SK-N-SH (cell line): Measurements from ENCODE around the gene PUDP. TPM values are rescaled to one million over a fixed set of nuclear protein-coding genes. Genes with fewer than 3 reads are reported as not detected.

Experiments used
- CTCF ChIA-PET: fragments of 300-600, 350-600 bp; formaldehyde crosslinking; extraction: SDS; loops from one replicate; lab custom pipeline; 2021; lab: Yijun Ruan, JAX
- POLR2A ChIA-PET: fragments of 350-600 bp; sonication (Branson Sonifier 250); formaldehyde crosslinking; extraction: SDS; loops from one replicate; lab custom pipeline; 2020; ENCODE audit warnings: antibody characterized with exemption, inconsistent platforms; lab: Yijun Ruan, JAX
- DNase-seq: peaks from one replicate; pipeline ENCODE4 v3.0.0; 2012
- H2AFZ ChIP-seq: fragments of 200-600 bp; sonication (generic); 2 replicates; pipeline ENCODE4 v1.8.1; 2016; ENCODE audit warnings: antibody characterized with exemption, mild to moderate bottlenecking, low read depth
- H3F3A ChIP-seq: fragments of 200-600 bp; sonication (generic); replicated peaks from 2 replicates; pipeline ENCODE3; 2016; ENCODE audit warnings: antibody characterized with exemption, mild to moderate bottlenecking; ENCODE audit not compliant: insufficient read depth
- H3K27ac ChIP-seq, 2 experiments: fragments of 200-500 bp in 1 of 2; fragments of 200-600 bp in 1 of 2; sonication (Bioruptor generic) in 1 of 2; sonication (generic), shearing (Covaris generic) in 1 of 2; 2 replicates each; pipeline versions ENCODE4 v1.5.1 to v1.6.1; 2014 to 2016; ENCODE audit warnings: low read depth in 2 of 2, inconsistent platforms in 1 of 2, low read length in 1 of 2, mild to moderate bottlenecking in 1 of 2, mixed read lengths in 1 of 2
- H3K27me3 ChIP-seq: fragments of 200-600 bp; sonication (generic), shearing (Covaris generic); 2 replicates; pipeline ENCODE4 v1.6.1; 2016; ENCODE audit warnings: mixed run types; ENCODE audit not compliant: insufficient read depth
- H3K36me3 ChIP-seq, 2 experiments: fragments of 200-500 bp in 1 of 2; fragments of 200-600 bp in 1 of 2; sonication (Bioruptor generic) in 1 of 2; sonication (generic) in 1 of 2; replicated peaks in 1 of 2; 2 replicates each; pipeline versions ENCODE3 to v1.5.1; 2014 to 2016; ENCODE audit warnings: low read length in 1 of 2, mild to moderate bottlenecking in 1 of 2; ENCODE audit not compliant: insufficient read depth in 2 of 2, control insufficient read depth in 1 of 2
- H3K4me1 ChIP-seq, 2 experiments: fragments of 200-500 bp in 1 of 2; fragments of 200-600 bp in 1 of 2; sonication (Bioruptor generic) in 1 of 2; sonication (generic), shearing (Covaris generic) in 1 of 2; 2 replicates each; pipeline versions ENCODE4 v1.5.1 to v1.6.1; 2014 to 2016; ENCODE audit warnings: low read depth in 1 of 2, low read length in 1 of 2, mixed run types in 1 of 2; ENCODE audit not compliant: insufficient read depth in 2 of 2, control insufficient read depth in 1 of 2
- H3K4me2 ChIP-seq: fragments of 200-600 bp; sonication (generic), shearing (Covaris generic); 2 replicates; pipeline ENCODE4 v1.6.1; 2017; ENCODE audit warnings: mixed run types
- H3K4me3 ChIP-seq, 2 experiments: fragments of 200-500 bp in 1 of 2; fragments of 200-600 bp in 1 of 2; sonication (Bioruptor generic) in 1 of 2; sonication (generic), shearing (Covaris generic) in 1 of 2; 2 replicates each; pipeline versions ENCODE4 v1.5.1 to v1.8.1; 2014 to 2016; ENCODE audit warnings: low read depth in 2 of 2, inconsistent platforms in 1 of 2, low read length in 1 of 2, mild to moderate bottlenecking in 1 of 2, mixed read lengths in 1 of 2, moderate library complexity in 1 of 2
- H3K79me2 ChIP-seq: fragments of 200-600 bp; sonication (generic); 2 replicates; pipeline ENCODE4 v1.8.1; 2017; ENCODE audit warnings: mild to moderate bottlenecking; ENCODE audit not compliant: insufficient read depth
- H3K9ac ChIP-seq: fragments of 200-600 bp; sonication (generic); 2 replicates; pipeline ENCODE4 v1.6.1; 2017; ENCODE audit warnings: mixed run types
- H3K9me2 ChIP-seq: fragments of 200-600 bp; sonication (generic); 2 replicates; pipeline ENCODE4 v1.6.1; 2017; ENCODE audit warnings: mixed run types
- H3K9me3 ChIP-seq: fragments of 200-600 bp; sonication (generic); 2 replicates; pipeline ENCODE4 v1.6.1; 2017; ENCODE audit warnings: mixed run types, mild to moderate bottlenecking, moderate library complexity
- H4K20me1 ChIP-seq: fragments of 200-600 bp; sonication (generic); 2 replicates; pipeline ENCODE4 v1.6.1; 2017; ENCODE audit warnings: mild to moderate bottlenecking, mixed run types; ENCODE audit not compliant: insufficient read depth
- CHD2 ChIP-seq: fragments of 150-350 bp; IDR thresholded peaks from 2 replicates; pipeline ENCODE4 v1.6.1; 2018; ENCODE audit warnings: low read length; ENCODE audit not compliant: partially characterized antibody
- FOSL2 ChIP-seq: IDR thresholded peaks from 2 replicates; pipeline ENCODE4 v1.4.0; 2012; ENCODE audit warnings: low read depth, mild to moderate bottlenecking, moderate library complexity, borderline replicate concordance
- FOXM1 ChIP-seq: IDR thresholded peaks from 2 replicates; pipeline ENCODE4 v1.4.0; 2012; ENCODE audit warnings: low read depth, mild to moderate bottlenecking
- JUND ChIP-seq: IDR thresholded peaks from 2 replicates; pipeline ENCODE4 v1.4.0; 2012
- NRF1 ChIP-seq: IDR thresholded peaks from 2 replicates; pipeline ENCODE4 v1.6.1; 2012; ENCODE audit warnings: low read depth, mild to moderate bottlenecking, low read length
- RAD21 ChIP-seq: IDR thresholded peaks from 2 replicates; pipeline ENCODE4 v1.6.1; 2012; ENCODE audit warnings: mild to moderate bottlenecking, low read length
- WGBS: methylation state at CpG from one replicate; pipeline ENCODE4 v1.1.6; 2017; ENCODE audit warnings: low lambda C conversion rate; 5-methylcytosine and 5-hydroxymethylcytosine counted together
- polyA plus RNA-seq, 3 experiments: library from polyadenylated mRNA; depleted of rRNA; stranded (reverse); fragments of >200 nt; gene quantifications; 2 replicates each; pipeline ENCODE4 v1.2.3, GENCODE V29; 2012
- TF ChIP-seq, protein P1 (sequence below): IDR thresholded peaks from 2 replicates; pipeline ENCODE4 v1.6.1; 2012; ENCODE audit warnings: mild to moderate bottlenecking, low read depth, low read length, moderate library complexity
- TF ChIP-seq, protein P2 (sequence below): fragments of 150-350 bp; IDR thresholded peaks from 2 replicates; pipeline ENCODE4 v1.6.1; 2017; ENCODE audit warnings: antibody characterized with exemption, low read length, low read depth, borderline replicate concordance
- TF ChIP-seq, protein P3 (sequence below): fragments of 150-350 bp; IDR thresholded peaks from 2 replicates; pipeline ENCODE4 v1.6.1; 2016; ENCODE audit warnings: mild to moderate bottlenecking, low read depth, low read length

PUDP gene
- polyA plus RNA-seq, 1 of the 3 experiments (the other 2 are of a cell fraction), result 23.0 TPM

DNA sequence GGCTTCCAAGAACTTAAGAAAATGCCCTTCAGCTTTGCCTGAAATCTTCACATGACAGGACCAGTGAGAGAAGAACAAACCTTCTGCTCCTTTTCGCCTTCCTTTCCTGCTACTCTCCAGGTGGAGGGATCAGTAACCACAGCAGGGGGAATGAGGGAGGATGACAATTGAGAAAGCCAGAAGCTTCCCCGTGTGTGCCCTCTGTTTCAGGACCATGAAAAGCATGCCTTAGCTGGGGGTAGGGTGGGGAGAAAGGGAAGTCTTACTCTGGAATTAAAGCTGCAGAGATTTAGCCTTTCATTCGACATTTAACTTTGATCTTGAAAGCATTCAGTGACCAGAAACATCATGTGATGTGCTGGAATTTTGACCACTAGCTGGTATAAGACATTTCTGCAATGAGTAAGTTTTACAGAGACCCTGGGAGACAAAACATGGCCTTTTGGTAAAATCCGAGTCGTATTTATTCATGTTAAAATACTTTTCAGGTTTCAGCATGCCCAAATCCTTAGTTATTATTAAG lies 10.6 kb upstream of the PUDP start:
- 62% methylated on average over 5 of the region's 5 CpGs for WGBS
- Histone ChIP-seq H4K20me1 (no peaks in the 10 kb centered on the region), H3K9me2 (no peaks in the 10 kb centered on the region), H3K27ac (no peak overlapping the region), H3K4me1 (no peaks in the 10 kb centered on the region; a peak in 1 of 4 replicates), H3F3A (no peaks in the 10 kb centered on the region), H2AFZ (no peak overlapping the region)
- CTCF ChIA-PET, result no interaction called here
- TF ChIP-seq, protein P1, sequence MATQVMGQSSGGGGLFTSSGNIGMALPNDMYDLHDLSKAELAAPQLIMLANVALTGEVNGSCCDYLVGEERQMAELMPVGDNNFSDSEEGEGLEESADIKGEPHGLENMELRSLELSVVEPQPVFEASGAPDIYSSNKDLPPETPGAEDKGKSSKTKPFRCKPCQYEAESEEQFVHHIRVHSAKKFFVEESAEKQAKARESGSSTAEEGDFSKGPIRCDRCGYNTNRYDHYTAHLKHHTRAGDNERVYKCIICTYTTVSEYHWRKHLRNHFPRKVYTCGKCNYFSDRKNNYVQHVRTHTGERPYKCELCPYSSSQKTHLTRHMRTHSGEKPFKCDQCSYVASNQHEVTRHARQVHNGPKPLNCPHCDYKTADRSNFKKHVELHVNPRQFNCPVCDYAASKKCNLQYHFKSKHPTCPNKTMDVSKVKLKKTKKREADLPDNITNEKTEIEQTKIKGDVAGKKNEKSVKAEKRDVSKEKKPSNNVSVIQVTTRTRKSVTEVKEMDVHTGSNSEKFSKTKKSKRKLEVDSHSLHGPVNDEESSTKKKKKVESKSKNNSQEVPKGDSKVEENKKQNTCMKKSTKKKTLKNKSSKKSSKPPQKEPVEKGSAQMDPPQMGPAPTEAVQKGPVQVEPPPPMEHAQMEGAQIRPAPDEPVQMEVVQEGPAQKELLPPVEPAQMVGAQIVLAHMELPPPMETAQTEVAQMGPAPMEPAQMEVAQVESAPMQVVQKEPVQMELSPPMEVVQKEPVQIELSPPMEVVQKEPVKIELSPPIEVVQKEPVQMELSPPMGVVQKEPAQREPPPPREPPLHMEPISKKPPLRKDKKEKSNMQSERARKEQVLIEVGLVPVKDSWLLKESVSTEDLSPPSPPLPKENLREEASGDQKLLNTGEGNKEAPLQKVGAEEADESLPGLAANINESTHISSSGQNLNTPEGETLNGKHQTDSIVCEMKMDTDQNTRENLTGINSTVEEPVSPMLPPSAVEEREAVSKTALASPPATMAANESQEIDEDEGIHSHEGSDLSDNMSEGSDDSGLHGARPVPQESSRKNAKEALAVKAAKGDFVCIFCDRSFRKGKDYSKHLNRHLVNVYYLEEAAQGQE, result 0 out of 2 replicates have a peak, but pooled peaks have one; percentile 29
- TF ChIP-seq, protein P2, sequence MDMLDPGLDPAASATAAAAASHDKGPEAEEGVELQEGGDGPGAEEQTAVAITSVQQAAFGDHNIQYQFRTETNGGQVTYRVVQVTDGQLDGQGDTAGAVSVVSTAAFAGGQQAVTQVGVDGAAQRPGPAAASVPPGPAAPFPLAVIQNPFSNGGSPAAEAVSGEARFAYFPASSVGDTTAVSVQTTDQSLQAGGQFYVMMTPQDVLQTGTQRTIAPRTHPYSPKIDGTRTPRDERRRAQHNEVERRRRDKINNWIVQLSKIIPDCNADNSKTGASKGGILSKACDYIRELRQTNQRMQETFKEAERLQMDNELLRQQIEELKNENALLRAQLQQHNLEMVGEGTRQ, result no peak
- no peak for TF ChIP-seq JUND
- TF ChIP-seq, all 33 proteins: peak for 1
- Histone ChIP-seq H3K4me3 (no peak overlapping the region), H3K4me2 (no peak overlapping the region), H3K36me3 (no peaks in the 10 kb centered on the region), H3K27me3 (no peaks in the 10 kb centered on the region), H3K9me3 (no peaks in the 10 kb centered on the region), H3K79me2 (no peaks in the 10 kb centered on the region), H3K9ac (no peak overlapping the region)
- no peak for DNase-seq
- POLR2A ChIA-PET, result no interaction called here

DNA sequence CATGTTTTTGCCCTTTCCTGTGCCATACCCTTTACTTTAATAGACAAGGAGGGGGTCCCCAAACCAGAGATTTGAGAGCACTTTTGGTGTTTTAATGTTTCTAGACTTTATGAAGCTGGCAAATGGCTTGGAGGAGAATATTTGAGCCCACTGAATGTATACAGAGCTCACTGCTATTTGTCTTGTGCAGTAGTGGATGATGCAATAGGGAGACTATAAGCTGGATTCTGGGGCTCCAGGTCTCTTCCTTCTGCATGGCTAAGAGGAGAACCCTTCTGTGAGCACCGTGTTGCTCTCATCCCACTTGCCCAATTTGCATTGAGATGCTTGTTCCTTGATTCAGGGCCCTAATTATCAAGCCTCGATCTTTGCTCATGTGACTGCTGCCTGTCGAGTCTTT lies 8.9 kb upstream of the PUDP start:
- Histone ChIP-seq H3K27me3 (no peaks in the 10 kb centered on the region), H3K9me3 (no peaks in the 10 kb centered on the region), H3K9me2 (no peaks in the 10 kb centered on the region), H3F3A (no peaks in the 10 kb centered on the region), H3K4me2 (no peak overlapping the region), H3K36me3 (no peaks in the 10 kb centered on the region), H3K9ac (no peak overlapping the region), H3K4me3 (no peak overlapping the region), H3K27ac (no peak overlapping the region), H3K4me1 (no peaks in the 10 kb centered on the region), H2AFZ (no peak overlapping the region), H4K20me1 (no peaks in the 10 kb centered on the region), H3K79me2 (no peaks in the 10 kb centered on the region)
- WGBS, result 40% methylated on average over 3 of the region's 3 CpGs
- ChIA-PET POLR2A (no interaction called here), CTCF (interaction anchor here (1.4 kb wide), 1 partner anchor 14 kb away, joined by 4 read pairs; no protein-coding TSS in a partner anchor)
- no peak for DNase-seq
- TF ChIP-seq CHD2 (no peak), FOXM1 (no peak), RAD21 (no peak), FOSL2 (no peak), NRF1 (no peak)
- TF ChIP-seq, protein P3, sequence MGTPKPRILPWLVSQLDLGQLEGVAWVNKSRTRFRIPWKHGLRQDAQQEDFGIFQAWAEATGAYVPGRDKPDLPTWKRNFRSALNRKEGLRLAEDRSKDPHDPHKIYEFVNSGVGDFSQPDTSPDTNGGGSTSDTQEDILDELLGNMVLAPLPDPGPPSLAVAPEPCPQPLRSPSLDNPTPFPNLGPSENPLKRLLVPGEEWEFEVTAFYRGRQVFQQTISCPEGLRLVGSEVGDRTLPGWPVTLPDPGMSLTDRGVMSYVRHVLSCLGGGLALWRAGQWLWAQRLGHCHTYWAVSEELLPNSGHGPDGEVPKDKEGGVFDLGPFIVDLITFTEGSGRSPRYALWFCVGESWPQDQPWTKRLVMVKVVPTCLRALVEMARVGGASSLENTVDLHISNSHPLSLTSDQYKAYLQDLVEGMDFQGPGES, result no peak
